Natural killer cell (primary cell): Measurements from ENCODE around the gene TRPV2. TPM values are rescaled to one million over a fixed set of nuclear protein-coding genes. Genes with fewer than 3 reads are reported as not detected.
"Not testable (repeated sequence)": the region's sequence is repeated elsewhere in the genome, so short reads cannot be mapped to it uniquely, and the experiment has no call there.

Experiments
- ATAC-seq, 3 donors: fragments of 150-1000 bp in 2 of 3; fragments of 200-7000 bp in 1 of 3; cut with Tn5 transposase; 1 replicate in 1 of 3; 2 replicates in 2 of 3; pipeline ENCODE4 v1.10.0; 2021; ENCODE audit warnings: mild to moderate bottlenecking in 2 of 3, moderate library complexity in 2 of 3
- DNase-seq, 2 donors: peaks; one replicate each; pipeline versions ENCODE4 v3.0.0 to v3.0.0-alpha.2; 2013 to 2021; ENCODE audit warnings: mixed read lengths in 1 of 2
- H3K27ac ChIP-seq: one replicate; pipeline ENCODE4 v1.5.1; 2013; ENCODE audit warnings: mild to moderate bottlenecking, low read length
- H3K27me3 ChIP-seq: one replicate; pipeline ENCODE4 v1.6.1; 2013; ENCODE audit warnings: low read length; ENCODE audit not compliant: control insufficient read depth, insufficient read depth
- H3K36me3 ChIP-seq: one replicate; pipeline ENCODE4 v1.6.1; 2013; ENCODE audit warnings: low read length; ENCODE audit not compliant: control insufficient read depth, insufficient read depth
- H3K4me1 ChIP-seq: one replicate; pipeline ENCODE4 v1.6.1; 2013; ENCODE audit warnings: low read length; ENCODE audit not compliant: control insufficient read depth, insufficient read depth
- H3K4me3 ChIP-seq: one replicate; pipeline ENCODE4 v1.5.1; 2013; ENCODE audit warnings: low read length
- H3K9me3 ChIP-seq: one replicate; pipeline ENCODE4 v1.6.1; 2013; ENCODE audit warnings: low read length; ENCODE audit not compliant: control insufficient read depth, insufficient read depth
- H3K27ac Mint-ChIP-seq, 2 donors: one replicate each; pipeline ENCODE4 v1.8.0; 2022; ENCODE audit warnings: mild to moderate bottlenecking in 2 of 2, mixed read lengths in 2 of 2, moderate library complexity in 1 of 2
- H3K27me3 Mint-ChIP-seq, 2 donors: one replicate each; pipeline ENCODE4 v1.8.0; 2022; ENCODE audit warnings: low read depth in 2 of 2, mixed read lengths in 2 of 2
- H3K36me3 Mint-ChIP-seq: one replicate; pipeline ENCODE4 v1.8.0; 2022; ENCODE audit warnings: mixed read lengths
- H3K4me1 Mint-ChIP-seq, 2 donors: one replicate each; pipeline ENCODE4 v1.8.0; 2022; ENCODE audit warnings: mixed read lengths in 2 of 2
- H3K4me3 Mint-ChIP-seq: one replicate; pipeline ENCODE4 v1.8.0; 2022; ENCODE audit warnings: mild to moderate bottlenecking, moderate library complexity, mixed read lengths
- H3K9me3 Mint-ChIP-seq, 2 donors: one replicate each; pipeline ENCODE4 v1.8.0; 2022; ENCODE audit warnings: mixed read lengths in 2 of 2
- WGBS: methylation state at CpG from one replicate; pipeline ENCODE4 v1.1.7; 2013; ENCODE audit warnings: missing lambda C conversion rate; ENCODE audit not compliant: insufficient coverage; 5-methylcytosine and 5-hydroxymethylcytosine counted together
- intact Hi-C: fragments of 100-400 bp; cut with micrococcal nuclease; formaldehyde crosslinking; loops from one replicate; pipeline ENCODE4 v1.14.2; 2022
- total RNA-seq, 4 donors: library from RNA; stranded (reverse); fragments of 120-200 nt in 1 of 4; gene quantifications; one replicate each; pipeline versions ENCODE4 v1.2.3 to v1.2.4, GENCODE V29; 2013 to 2022
- TF ChIP-seq, protein P1 (sequence below): fragments of 200-600 bp; IDR thresholded peaks from one replicate; pipeline ENCODE4 v1.8.0; 2022; ENCODE audit warnings: antibody characterized with exemption

TRPV2 gene
- total RNA-seq, 3 donors from 2014 or later (not counting 1 experiment from before 2014, with no cell fraction given) = 138 to 163 (median 147) TPM

DNA sequence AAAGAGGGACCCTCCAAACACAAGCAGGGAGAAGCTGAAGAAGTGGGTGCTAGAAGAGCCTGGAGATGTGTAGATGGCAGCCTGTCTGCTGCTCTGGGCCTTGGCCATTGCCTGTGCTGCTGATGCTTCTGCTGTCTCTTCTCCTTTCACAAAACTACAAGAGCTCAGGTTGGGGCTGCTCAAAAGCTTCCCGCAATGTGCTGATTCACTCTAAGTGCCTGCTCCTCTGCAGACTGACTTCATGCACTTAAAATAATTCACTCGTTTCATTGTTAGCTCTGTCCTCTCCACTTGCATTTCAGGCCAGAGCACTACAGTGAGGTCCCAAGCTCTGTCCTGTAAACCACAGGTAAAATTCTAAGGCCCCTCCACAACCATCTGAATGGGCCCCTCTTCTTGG, 18.7 kb upstream of the TRPV2 start:
- H3K4me1 Mint-ChIP-seq, H3K9me3 ChIP-seq, H3K36me3 Mint-ChIP-seq, intact Hi-C loops, H3K4me1 ChIP-seq, H3K4me3 ChIP-seq, H3K27ac ChIP-seq, H3K9me3 Mint-ChIP-seq, H3K27me3 ChIP-seq, H3K36me3 ChIP-seq, H3K27me3 Mint-ChIP-seq, H3K4me3 Mint-ChIP-seq, ATAC-seq, H3K27ac Mint-ChIP-seq, DNase-seq: not testable (repeated sequence)
- 65% methylated on average over 2 of the region's 2 CpGs for WGBS

DNA sequence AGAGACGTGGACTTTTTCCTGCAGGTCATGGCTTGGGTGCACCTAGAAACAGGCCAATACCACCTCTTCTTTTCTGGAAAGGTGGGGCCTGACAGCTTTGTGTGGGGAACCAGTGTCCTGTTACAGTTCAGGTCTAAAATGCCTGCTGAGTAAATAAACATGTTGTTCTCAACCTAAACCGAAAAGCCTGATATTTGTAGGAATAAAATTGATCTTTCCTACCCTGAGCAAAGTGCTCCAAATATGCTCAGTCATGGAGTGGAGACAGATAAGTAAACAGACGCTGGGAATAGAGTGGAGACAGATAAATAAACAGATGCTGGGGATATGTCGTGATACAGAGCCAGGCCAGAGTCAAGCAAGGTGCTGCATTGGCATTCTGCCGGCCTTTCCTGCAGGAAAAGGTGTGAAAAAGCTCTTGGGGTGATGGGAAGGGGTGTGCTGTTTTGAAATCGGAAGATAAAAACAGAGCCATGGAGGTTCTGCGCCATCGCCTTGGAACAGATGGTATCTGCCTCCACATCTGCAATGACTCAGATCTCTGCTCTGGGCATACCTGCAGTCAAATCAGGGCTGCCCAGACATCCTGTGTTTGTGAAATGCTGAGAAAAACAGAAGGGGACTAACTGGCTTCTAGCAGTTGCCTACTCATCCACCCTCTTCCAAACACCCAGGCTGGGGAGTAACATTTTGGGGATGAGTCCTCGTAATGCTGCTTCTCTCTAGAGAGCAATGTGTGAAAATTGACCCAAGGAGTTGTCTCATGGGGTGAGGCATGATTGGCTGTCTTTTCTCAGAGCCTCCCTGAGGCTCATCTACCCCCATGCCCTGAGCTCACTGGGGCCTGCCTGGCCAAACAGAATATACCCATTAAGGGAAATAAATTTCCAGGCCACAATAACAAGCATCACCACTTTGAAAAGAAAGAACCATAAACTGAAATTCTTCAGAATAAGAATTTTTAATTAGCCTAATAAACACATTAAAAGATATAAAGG, 16.8 kb upstream of the TRPV2 start:
- Mint-ChIP-seq H3K4me3 (no peak overlapping the region), H3K27ac (peak overlapping the region in 1 of 2 donors; percentile 45), H3K27me3 (peaks cover 0 to 8% of the 10 kb centered on the region in 2 donors), H3K4me1 (no peaks in the 10 kb centered on the region), H3K36me3 (no peaks in the 10 kb centered on the region), H3K9me3 (no peaks in the 10 kb centered on the region)
- H3K27me3 ChIP-seq = no peaks in the 10 kb centered on the region
- WGBS = 36% methylated on average over 6 of the region's 9 CpGs
- DNase-seq (no peak), ATAC-seq (no peak)
- no peaks in the 10 kb centered on the region for H3K9me3 ChIP-seq
- no peaks in the 10 kb centered on the region for H3K36me3 ChIP-seq
- intact Hi-C loops = no loop called here
- H3K4me3 ChIP-seq = no peak overlapping the region
- H3K4me1 ChIP-seq = no peaks in the 10 kb centered on the region
- no peak overlapping the region for H3K27ac ChIP-seq
- TF ChIP-seq, protein P1, sequence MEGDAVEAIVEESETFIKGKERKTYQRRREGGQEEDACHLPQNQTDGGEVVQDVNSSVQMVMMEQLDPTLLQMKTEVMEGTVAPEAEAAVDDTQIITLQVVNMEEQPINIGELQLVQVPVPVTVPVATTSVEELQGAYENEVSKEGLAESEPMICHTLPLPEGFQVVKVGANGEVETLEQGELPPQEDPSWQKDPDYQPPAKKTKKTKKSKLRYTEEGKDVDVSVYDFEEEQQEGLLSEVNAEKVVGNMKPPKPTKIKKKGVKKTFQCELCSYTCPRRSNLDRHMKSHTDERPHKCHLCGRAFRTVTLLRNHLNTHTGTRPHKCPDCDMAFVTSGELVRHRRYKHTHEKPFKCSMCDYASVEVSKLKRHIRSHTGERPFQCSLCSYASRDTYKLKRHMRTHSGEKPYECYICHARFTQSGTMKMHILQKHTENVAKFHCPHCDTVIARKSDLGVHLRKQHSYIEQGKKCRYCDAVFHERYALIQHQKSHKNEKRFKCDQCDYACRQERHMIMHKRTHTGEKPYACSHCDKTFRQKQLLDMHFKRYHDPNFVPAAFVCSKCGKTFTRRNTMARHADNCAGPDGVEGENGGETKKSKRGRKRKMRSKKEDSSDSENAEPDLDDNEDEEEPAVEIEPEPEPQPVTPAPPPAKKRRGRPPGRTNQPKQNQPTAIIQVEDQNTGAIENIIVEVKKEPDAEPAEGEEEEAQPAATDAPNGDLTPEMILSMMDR = no peak

DNA sequence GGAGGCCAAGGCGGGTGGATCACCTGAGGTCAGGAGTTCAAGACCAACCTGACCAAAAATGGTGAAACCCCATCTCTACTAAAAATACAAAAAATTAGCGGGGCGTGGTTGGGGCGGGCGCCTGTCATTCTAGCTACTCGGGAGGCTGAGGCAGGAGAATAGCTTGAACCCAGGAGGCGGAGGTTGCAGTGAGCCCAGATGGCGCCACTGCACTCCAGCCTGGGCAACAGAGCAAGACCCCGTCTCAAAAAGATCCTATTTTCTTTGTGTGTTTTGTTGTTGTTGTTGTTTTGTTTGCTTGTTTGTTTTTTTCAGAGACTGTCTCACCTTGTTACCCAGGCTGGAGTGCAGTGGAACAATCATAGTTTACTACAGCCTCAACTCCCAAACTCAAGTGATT, 11.5 kb upstream of the TRPV2 start:
- peaks cover 12% of the 10 kb centered on the region for H3K4me1 ChIP-seq
- DNase-seq, H3K4me3 ChIP-seq, H3K27ac ChIP-seq, H3K9me3 ChIP-seq, H3K27ac Mint-ChIP-seq, H3K9me3 Mint-ChIP-seq, ATAC-seq, H3K27me3 ChIP-seq, H3K36me3 Mint-ChIP-seq, H3K36me3 ChIP-seq, H3K4me3 Mint-ChIP-seq, intact Hi-C loops: not testable (repeated sequence)
- Mint-ChIP-seq H3K27me3 (peaks cover 9 to 15% of the 10 kb centered on the region in 2 donors), H3K4me1 (peaks cover 6 to 12% of the 10 kb centered on the region in 2 donors)
- 93% methylated on average over 9 of the region's 9 CpGs for WGBS

GRCh38 chr17:16406742-16407674, 8.4 kb upstream of the TRPV2 start:
- H3K4me1 ChIP-seq = peaks cover 12% of the 10 kb centered on the region
- peaks cover 8% of the 10 kb centered on the region for H3K27me3 ChIP-seq
- ATAC-seq (peak in 2 of 3 donors; percentile 21 to 29), DNase-seq (no peak)
- Mint-ChIP-seq H3K36me3 (no peaks in the 10 kb centered on the region), H3K4me1 (peaks cover 6 to 12% of the 10 kb centered on the region in 2 donors), H3K9me3 (no peaks in the 10 kb centered on the region), H3K27ac (peak overlapping the region in 1 of 2 donors; percentile 75), H3K27me3 (peaks cover 9 to 15% of the 10 kb centered on the region in 2 donors), H3K4me3 (peak overlapping the region; percentile 59)
- WGBS = 7% methylated on average over 63 of the region's 67 CpGs
- TF ChIP-seq, protein P1 = no peak
- H3K4me3 ChIP-seq = peak overlapping the region; percentile 27
- intact Hi-C loops = no loop called here
- no peaks in the 10 kb centered on the region for H3K36me3 ChIP-seq
- no peak overlapping the region for H3K27ac ChIP-seq
- H3K9me3 ChIP-seq = no peaks in the 10 kb centered on the region
